Measurements from ENCODE around the gene MRPS23. TPM values are rescaled to one million over a fixed set of nuclear protein-coding genes. Genes with fewer than 3 reads are reported as not detected.
A peak's percentile ranks its signal among the peaks of the same experiment; 100 is the strongest.

Gene MRPS23
- total and polyA plus RNA-seq, 12 donors: 8.5 to 90.6 (median 36.6) TPM

GRCh38 chr17:57855391-57856035, 5.7 kb upstream of the MRPS23 start:
- H3K36me3 ChIP-seq (replicated peaks in 1 of 2): no peaks in the 10 kb centered on the region
- WGBS, 4 donors: 66 to 71% (median 69%) methylated on average over 6 of the region's 6 CpGs
- no peak overlapping the region for H3K27ac ChIP-seq
- TF ChIP-seq POLR2A (IDR thresholded peaks at IDR 0.05) (no peak), CTCF (IDR thresholded peaks at IDR 0.05) (no peak)
- intact Hi-C loops (cut with DNase I): loop anchor here in 1 of 2 donors (5.0 kb wide), 1 partner anchor 142 kb away; no protein-coding TSS in a partner anchor
- H3K4me1 ChIP-seq (replicated peaks in 1 of 2): peaks cover 22 to 50% of the 10 kb centered on the region in 2 donors
- H3K4me3 ChIP-seq: no peak overlapping the region
- no peaks in the 10 kb centered on the region for H3K27me3 ChIP-seq
- H3K9me3 ChIP-seq (replicated peaks in 1 of 3): no peaks in the 10 kb centered on the region
- no peak for DNase-seq

GRCh38 chr17:57853695-57854094, 3.9 kb upstream of the MRPS23 start:
- Histone ChIP-seq H3K27ac (peak overlapping the region in 3 of 5 donors; percentile 13 to 96 (median 95)), H3K9me3 (replicated peaks in 1 of 3) (no peaks in the 10 kb centered on the region), H3K4me1 (replicated peaks in 1 of 2) (peaks cover 27 to 49% of the 10 kb centered on the region in 2 donors), H3K4me3 (no peak overlapping the region), H3K27me3 (no peaks in the 10 kb centered on the region), H3K36me3 (replicated peaks in 1 of 2) (no peaks in the 10 kb centered on the region)
- TF ChIP-seq CTCF (IDR thresholded peaks at IDR 0.05): no peak
- peak in 1 of 2 donors; percentile 12 for TF ChIP-seq POLR2A (IDR thresholded peaks at IDR 0.05)
- WGBS, 4 donors: 49 to 57% (median 53%) methylated on average over 6 to 8 of the region's 8 CpGs
- DNase-seq: peak; percentile 52 to 91 (median 69)
- intact Hi-C loops (cut with DNase I): no loop called here

- no peak for TF ChIP-seq CTCF (IDR thresholded peaks at IDR 0.05)
- no peak for TF ChIP-seq POLR2A (IDR thresholded peaks at IDR 0.05)
- Histone ChIP-seq H3K27ac (peak overlapping the region in 4 of 5 donors; percentile 13 to 96 (median 94)), H3K27me3 (no peaks in the 10 kb centered on the region), H3K9me3 (replicated peaks in 1 of 3) (no peaks in the 10 kb centered on the region), H3K4me1 (replicated peaks in 1 of 2) (peaks cover 27 to 50% of the 10 kb centered on the region in 2 donors), H3K4me3 (no peak overlapping the region), H3K36me3 (replicated peaks in 1 of 2) (no peaks in the 10 kb centered on the region)
- intact Hi-C loops (cut with DNase I): no loop called here
- WGBS, 4 donors: 58 to 67% (median 63%) methylated on average over 6 of the region's 6 CpGs
- no peak for DNase-seq
These were observed 3.1 kb upstream of the MRPS23 start for GRCh38 chr17:57852955-57853328.

GRCh38 chr17:57852092-57852954, 2.5 kb upstream of the MRPS23 start:
- TF ChIP-seq POLR2A (IDR thresholded peaks at IDR 0.05): no peak
- TF ChIP-seq CTCF (IDR thresholded peaks at IDR 0.05): no peak
- H3K27ac ChIP-seq: peak overlapping the region; percentile 67 to 96 (median 92)
- H3K27me3 ChIP-seq: no peaks in the 10 kb centered on the region
- 58 to 60% (median 59%) methylated on average over 5 to 9 of the region's 9 CpGs for WGBS, 4 donors
- H3K9me3 ChIP-seq (replicated peaks in 1 of 3): no peaks in the 10 kb centered on the region
- H3K36me3 ChIP-seq (replicated peaks in 1 of 2): peaks cover 0 to 4% of the 10 kb centered on the region in 2 donors
- DNase-seq: peak in 1 of 7 donors; percentile 20
- peaks cover 27 to 50% of the 10 kb centered on the region in 2 donors for H3K4me1 ChIP-seq (replicated peaks in 1 of 2)
- H3K4me3 ChIP-seq: no peak overlapping the region
- intact Hi-C loops (cut with DNase I): no loop called here
